IMR-90 (cell line): ENCODE results near the gene TCF3. TPM values are rescaled to one million over a fixed set of nuclear protein-coding genes. Genes with fewer than 3 reads are reported as not detected.

Experiments
- ATAC-seq: fragments of 200-7000 bp; cut with Tn5 transposase; 2 replicates; pipeline ENCODE4 v1.9.1; 2020; ENCODE audit warnings: low read depth, mild to moderate bottlenecking, moderate library complexity
- BruUV-seq: library from RNA; stranded (reverse); fragments of 400-500 nt; replicated peaks from 2 replicates; lab custom pipeline; 2021; lab: Mats Ljungman, UMichigan
- CTCF ChIA-PET: fragments of 300-600 bp; formaldehyde crosslinking; extraction: SDS; loops from one replicate; lab custom pipeline; 2021; ENCODE audit warnings: antibody characterized with exemption; lab: Yijun Ruan, JAX
- POLR2A ChIA-PET: fragments of 300-600 bp; sonication (Branson Sonifier 250); formaldehyde crosslinking; loops from one replicate; lab custom pipeline; 2022; ENCODE audit warnings: antibody characterized with exemption; ENCODE audit not compliant: unreplicated experiment; lab: Charles Lee
- DNase-seq: peaks from one replicate; pipeline ENCODE4 v3.0.0; 2013
- H2AFZ ChIP-seq: replicated peaks from 2 replicates; pipeline ENCODE3; 2013; ENCODE audit warnings: low read length, mild to moderate bottlenecking; ENCODE audit not compliant: poor library complexity
- H2AK5ac ChIP-seq: 2 replicates; pipeline ENCODE4 v1.6.1; 2013; ENCODE audit warnings: low read depth, low read length, inconsistent platforms
- H2AK9ac ChIP-seq: replicated peaks from 2 replicates; pipeline ENCODE3; 2013; ENCODE audit warnings: mild to moderate bottlenecking, low read depth, low read length, moderate library complexity; ENCODE audit not compliant: poor library complexity
- H2BK120ac ChIP-seq: 2 replicates; pipeline ENCODE4 v1.6.1; 2013; ENCODE audit warnings: low read depth, low read length, inconsistent platforms
- H2BK15ac ChIP-seq: 3 replicates; pipeline ENCODE4 v1.6.1; 2013; ENCODE audit warnings: low read depth, low read length, inconsistent platforms
- H2BK20ac ChIP-seq: 2 replicates; pipeline ENCODE4 v1.6.1; 2013; ENCODE audit warnings: low read depth, mild to moderate bottlenecking, inconsistent platforms, low read length, moderate library complexity
- H2BK5ac ChIP-seq: 2 replicates; pipeline ENCODE4 v1.6.1; 2013; ENCODE audit warnings: mild to moderate bottlenecking, low read depth, low read length, inconsistent platforms; ENCODE audit not compliant: poor library complexity, severe bottlenecking
- H3K14ac ChIP-seq: replicated peaks from 2 replicates; pipeline ENCODE4 v1.6.1; 2013; ENCODE audit warnings: low read depth, low read length, inconsistent platforms
- H3K18ac ChIP-seq: 2 replicates; pipeline ENCODE4 v1.6.1; 2013; ENCODE audit warnings: low read depth, low read length, control low read depth
- H3K23ac ChIP-seq: 2 replicates; pipeline ENCODE4 v1.6.1; 2013; ENCODE audit warnings: low read depth, low read length, inconsistent platforms
- H3K27ac ChIP-seq: 2 replicates; pipeline ENCODE4 v1.5.1; 2013; ENCODE audit warnings: mild to moderate bottlenecking, control low read depth, low read length; ENCODE audit not compliant: insufficient read depth
- H3K27me3 ChIP-seq: 2 replicates; pipeline ENCODE4 v1.6.1; 2013; ENCODE audit warnings: low read length; ENCODE audit not compliant: control insufficient read depth, insufficient read depth
- H3K36me3 ChIP-seq: 2 replicates; pipeline ENCODE4 v1.6.1; 2013; ENCODE audit warnings: low read length, mixed read lengths; ENCODE audit not compliant: control insufficient read depth, insufficient read depth
- H3K4ac ChIP-seq: 2 replicates; pipeline ENCODE4 v1.6.1; 2013; ENCODE audit warnings: low read depth, low read length, inconsistent platforms
- H3K4me1 ChIP-seq: 2 replicates; pipeline ENCODE4 v1.6.1; 2013; ENCODE audit warnings: low read length, mixed read lengths; ENCODE audit not compliant: control insufficient read depth, insufficient read depth
- H3K4me2 ChIP-seq: 2 replicates; pipeline ENCODE4 v1.6.1; 2013; ENCODE audit warnings: low read depth, mild to moderate bottlenecking, control low read depth, low read length, moderate library complexity
- H3K4me3 ChIP-seq: 2 replicates; pipeline ENCODE4 v1.5.1; 2013; ENCODE audit warnings: low read depth, mild to moderate bottlenecking, control low read depth, low read length, moderate library complexity; ENCODE audit not compliant: insufficient read depth
- H3K56ac ChIP-seq: 2 replicates; pipeline ENCODE4 v1.6.1; 2013; ENCODE audit warnings: low read length, inconsistent platforms; ENCODE audit not compliant: insufficient read depth; ENCODE audit errors: extremely low read depth
- H3K79me1 ChIP-seq, 2 experiments: 2 replicates each; pipeline ENCODE4 v1.6.1; 2013; ENCODE audit warnings: low read length in 2 of 2, inconsistent platforms in 1 of 2, low read depth in 1 of 2
- H3K9ac ChIP-seq: 2 replicates; pipeline ENCODE4 v1.6.1; 2013; ENCODE audit warnings: low read depth, low read length, control low read depth
- H3K9me1 ChIP-seq: 2 replicates; pipeline ENCODE4 v1.6.1; 2013; ENCODE audit warnings: low read length, inconsistent platforms; ENCODE audit not compliant: insufficient read depth
- H3K9me3 ChIP-seq: 2 replicates; pipeline ENCODE4 v1.6.1; 2013; ENCODE audit warnings: low read length; ENCODE audit not compliant: control insufficient read depth, insufficient read depth
- H4K20me1 ChIP-seq: 2 replicates; pipeline ENCODE4 v1.6.1; 2013; ENCODE audit warnings: low read length, inconsistent platforms; ENCODE audit not compliant: insufficient read depth
- H4K5ac ChIP-seq: 2 replicates; pipeline ENCODE4 v1.6.1; 2013; ENCODE audit warnings: mild to moderate bottlenecking, low read depth, low read length, control low read depth
- H4K8ac ChIP-seq, 2 experiments: 2 replicates each; pipeline ENCODE4 v1.6.1; 2013; ENCODE audit warnings: low read depth in 2 of 2, low read length in 2 of 2, control low read depth in 1 of 2, inconsistent platforms in 1 of 2
- H4K91ac ChIP-seq: 2 replicates; pipeline ENCODE4 v1.6.1; 2013; ENCODE audit warnings: low read depth, low read length, inconsistent platforms; ENCODE audit not compliant: insufficient read depth
- BHLHE40 ChIP-seq: fragments of 150-350 bp; IDR thresholded peaks from 2 replicates; pipeline ENCODE4 v1.6.1; 2016; ENCODE audit warnings: mild to moderate bottlenecking, low read depth, low read length
- CEBPB ChIP-seq: IDR thresholded peaks from 2 replicates; pipeline ENCODE4 v1.6.1; 2012; ENCODE audit warnings: low read depth, low read length, improper control_type of control experiment
- CHD1 ChIP-seq: IDR thresholded peaks from 2 replicates; pipeline ENCODE4 v1.6.1; 2012; ENCODE audit warnings: low read depth, low read length, improper control_type of control experiment
- FOS ChIP-seq: fragments of 150-350 bp; IDR thresholded peaks from 2 replicates; pipeline ENCODE4 v1.6.1; 2016; ENCODE audit warnings: low read depth, low read length
- MAFK ChIP-seq: IDR thresholded peaks from 2 replicates; pipeline ENCODE4 v1.6.1; 2012; ENCODE audit warnings: low read depth, low read length, improper control_type of control experiment
- MAZ ChIP-seq: IDR thresholded peaks from 2 replicates; pipeline ENCODE4 v1.6.1; 2012; ENCODE audit warnings: low read depth, mild to moderate bottlenecking, low read length, improper control_type of control experiment, moderate library complexity, borderline replicate concordance
- MXI1 ChIP-seq: IDR thresholded peaks from 2 replicates; pipeline ENCODE4 v1.6.1; 2012; ENCODE audit warnings: low read depth, mild to moderate bottlenecking, low read length, moderate library complexity, borderline replicate concordance
- NFE2L2 ChIP-seq: fragments of 150-350 bp; IDR thresholded peaks from 2 replicates; pipeline ENCODE4 v1.6.1; 2016; ENCODE audit warnings: low read depth, mild to moderate bottlenecking, low read length
- POLR2A ChIP-seq: IDR thresholded peaks from 2 replicates; pipeline ENCODE4 v1.6.1; 2012; ENCODE audit warnings: mild to moderate bottlenecking, low read depth, low read length
- RAD21 ChIP-seq: IDR thresholded peaks from 2 replicates; pipeline ENCODE4 v1.6.1; 2012; ENCODE audit warnings: low read length, improper control_type of control experiment
- RCOR1 ChIP-seq: IDR thresholded peaks from 2 replicates; pipeline ENCODE4 v1.6.1; 2012; ENCODE audit warnings: mild to moderate bottlenecking, low read length, improper control_type of control experiment; ENCODE audit not compliant: insufficient replicate concordance
- RFX5 ChIP-seq: IDR thresholded peaks from 2 replicates; pipeline ENCODE4 v1.8.0; 2012; ENCODE audit warnings: low read depth, mild to moderate bottlenecking, low read length, moderate library complexity
- SMC3 ChIP-seq: fragments of 150-350 bp; IDR thresholded peaks from 2 replicates; pipeline ENCODE4 v1.6.1; 2016; ENCODE audit warnings: low read depth, mild to moderate bottlenecking, antibody characterized with exemption, low read length, moderate library complexity
- WGBS, 2 experiments: methylation state at CpG; one replicate each; pipeline versions ENCODE4 v1.1.5 to v1.1.7; 2013; ENCODE audit warnings: missing lambda C conversion rate in 2 of 2; ENCODE audit not compliant: insufficient read length in 1 of 2; ENCODE audit errors: extremely low coverage in 2 of 2; 5-methylcytosine and 5-hydroxymethylcytosine counted together
- dilution Hi-C: fragments of 300-500 bp; cut with HindIII; formaldehyde crosslinking; loops from one replicate; pipeline ENCODE4 v1.14.3; 2018; ENCODE audit warnings: low sequenced_read_pairs; ENCODE audit not compliant: unreplicated experiment
- in situ Hi-C: fragments of 300-500 bp; cut with MboI; formaldehyde crosslinking; loops from 3 replicates; pipeline ENCODE4 v1.14.3; 2019; ENCODE audit warnings: low sequenced_read_pairs, inconsistent platforms, mixed read lengths
- intact Hi-C: fragments of 100-400 bp; cut with micrococcal nuclease; formaldehyde crosslinking; loops from 2 replicates; pipeline ENCODE4 v1.10.0; 2022
- polyA plus RNA-seq, 3 experiments: library from polyadenylated mRNA; depleted of rRNA; stranded (reverse); fragments of >200 nt; gene quantifications; 2 replicates each; pipeline ENCODE4 v1.2.3, GENCODE V29; 2012; ENCODE audit warnings: low replicate concordance in 1 of 3
- total RNA-seq: library from RNA; depleted of rRNA; stranded (reverse); fragments of >200 nt; gene quantifications from 2 replicates; pipeline ENCODE4 v1.2.3, GENCODE V29; 2012
- TF ChIP-seq, protein P1 (sequence below): fragments of 150-350 bp; IDR thresholded peaks from 2 replicates; pipeline ENCODE4 v1.6.1; 2017; ENCODE audit warnings: mild to moderate bottlenecking, antibody characterized with exemption, low read length, low read depth
- TF ChIP-seq, protein P2 (sequence below): conservative IDR thresholded peaks from 2 replicates; pipeline ENCODE4 v1.5.1; 2012; ENCODE audit warnings: mild to moderate bottlenecking, low read depth, low read length, improper control_type of control experiment
- TF ChIP-seq, protein P3 (sequence below): fragments of 150-350 bp; IDR thresholded peaks from 2 replicates; pipeline ENCODE4 v1.6.1; 2016; ENCODE audit warnings: low read depth, mild to moderate bottlenecking, low read length, moderate library complexity, borderline replicate concordance

The TCF3 gene
- total and polyA plus RNA-seq, 2 of the 4 experiments (the other 2 are of a cell fraction), result 29.9 to 127 TPM

DNA sequence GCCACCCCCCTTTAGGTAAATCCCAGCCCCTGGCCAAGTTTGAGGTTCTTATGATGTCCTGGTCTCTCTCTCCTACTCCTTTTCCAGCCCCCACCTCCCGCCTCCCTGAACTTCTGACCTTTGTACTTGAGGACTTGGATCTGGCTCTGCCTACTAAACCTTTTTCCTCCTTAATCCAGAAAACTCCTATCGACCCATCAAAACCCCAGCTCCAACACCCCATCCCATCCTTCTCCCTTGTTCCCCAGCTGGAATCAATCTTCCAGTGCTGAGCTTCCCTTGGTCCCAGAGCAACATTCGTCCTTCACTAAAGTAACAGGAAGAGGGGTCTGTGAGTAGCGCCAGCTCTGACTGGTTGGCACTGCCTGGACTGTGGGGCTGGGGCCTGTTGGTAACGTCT, 29.9 kb downstream of the TCF3 start:
- Histone ChIP-seq H3K18ac (no peak overlapping the region), H3K4me3 (no peak overlapping the region), H3K4me1 (no peaks in the 10 kb centered on the region), H2AK9ac (no peak overlapping the region), H4K5ac (no peak overlapping the region), H4K8ac (no peak overlapping the region), H3K14ac (no peak overlapping the region), H2AFZ (no peak overlapping the region), H3K4me2 (no peak overlapping the region), H2BK20ac (no peak overlapping the region), H3K27me3 (no peaks in the 10 kb centered on the region), H4K91ac (no peak overlapping the region), H3K56ac (no peak overlapping the region), H4K20me1 (peaks cover 17% of the 10 kb centered on the region), H3K9ac (no peak overlapping the region), H3K79me1 (peaks cover 4 to 21% of the 10 kb centered on the region in 2 experiments; a peak in 3 of 4 replicates), H3K36me3 (peaks cover 61% of the 10 kb centered on the region), H2AK5ac (no peak overlapping the region), H3K23ac (no peak overlapping the region), H3K9me1 (no peaks in the 10 kb centered on the region), H2BK15ac (no peak overlapping the region), H2BK5ac (no peak overlapping the region), H2BK120ac (no peak overlapping the region), H3K9me3 (no peaks in the 10 kb centered on the region), H3K27ac (no peak overlapping the region), H3K4ac (no peak overlapping the region)
- no peak for ATAC-seq
- no peak for DNase-seq
- CTCF ChIA-PET, result no interaction called here
- POLR2A ChIA-PET, result no interaction called here
- intact Hi-C loops, result no loop called here
- WGBS, 2 experiments, result no CpG with 5 or more reads among the region's 5 CpGs
- TF ChIP-seq, protein P1, sequence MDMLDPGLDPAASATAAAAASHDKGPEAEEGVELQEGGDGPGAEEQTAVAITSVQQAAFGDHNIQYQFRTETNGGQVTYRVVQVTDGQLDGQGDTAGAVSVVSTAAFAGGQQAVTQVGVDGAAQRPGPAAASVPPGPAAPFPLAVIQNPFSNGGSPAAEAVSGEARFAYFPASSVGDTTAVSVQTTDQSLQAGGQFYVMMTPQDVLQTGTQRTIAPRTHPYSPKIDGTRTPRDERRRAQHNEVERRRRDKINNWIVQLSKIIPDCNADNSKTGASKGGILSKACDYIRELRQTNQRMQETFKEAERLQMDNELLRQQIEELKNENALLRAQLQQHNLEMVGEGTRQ, result no peak
- TF ChIP-seq RFX5, result no peak
- TF ChIP-seq MAFK, result no peak
- no peak for TF ChIP-seq RAD21
- no peak for TF ChIP-seq MXI1
- TF ChIP-seq CEBPB, result no peak
- no peak for TF ChIP-seq NFE2L2
- TF ChIP-seq, protein P2, sequence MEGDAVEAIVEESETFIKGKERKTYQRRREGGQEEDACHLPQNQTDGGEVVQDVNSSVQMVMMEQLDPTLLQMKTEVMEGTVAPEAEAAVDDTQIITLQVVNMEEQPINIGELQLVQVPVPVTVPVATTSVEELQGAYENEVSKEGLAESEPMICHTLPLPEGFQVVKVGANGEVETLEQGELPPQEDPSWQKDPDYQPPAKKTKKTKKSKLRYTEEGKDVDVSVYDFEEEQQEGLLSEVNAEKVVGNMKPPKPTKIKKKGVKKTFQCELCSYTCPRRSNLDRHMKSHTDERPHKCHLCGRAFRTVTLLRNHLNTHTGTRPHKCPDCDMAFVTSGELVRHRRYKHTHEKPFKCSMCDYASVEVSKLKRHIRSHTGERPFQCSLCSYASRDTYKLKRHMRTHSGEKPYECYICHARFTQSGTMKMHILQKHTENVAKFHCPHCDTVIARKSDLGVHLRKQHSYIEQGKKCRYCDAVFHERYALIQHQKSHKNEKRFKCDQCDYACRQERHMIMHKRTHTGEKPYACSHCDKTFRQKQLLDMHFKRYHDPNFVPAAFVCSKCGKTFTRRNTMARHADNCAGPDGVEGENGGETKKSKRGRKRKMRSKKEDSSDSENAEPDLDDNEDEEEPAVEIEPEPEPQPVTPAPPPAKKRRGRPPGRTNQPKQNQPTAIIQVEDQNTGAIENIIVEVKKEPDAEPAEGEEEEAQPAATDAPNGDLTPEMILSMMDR, result no peak
- TF ChIP-seq CHD1, result no peak
- TF ChIP-seq SMC3, result no peak
- TF ChIP-seq BHLHE40, result no peak
- TF ChIP-seq, protein P3, sequence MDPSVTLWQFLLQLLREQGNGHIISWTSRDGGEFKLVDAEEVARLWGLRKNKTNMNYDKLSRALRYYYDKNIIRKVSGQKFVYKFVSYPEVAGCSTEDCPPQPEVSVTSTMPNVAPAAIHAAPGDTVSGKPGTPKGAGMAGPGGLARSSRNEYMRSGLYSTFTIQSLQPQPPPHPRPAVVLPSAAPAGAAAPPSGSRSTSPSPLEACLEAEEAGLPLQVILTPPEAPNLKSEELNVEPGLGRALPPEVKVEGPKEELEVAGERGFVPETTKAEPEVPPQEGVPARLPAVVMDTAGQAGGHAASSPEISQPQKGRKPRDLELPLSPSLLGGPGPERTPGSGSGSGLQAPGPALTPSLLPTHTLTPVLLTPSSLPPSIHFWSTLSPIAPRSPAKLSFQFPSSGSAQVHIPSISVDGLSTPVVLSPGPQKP, result no peak
- TF ChIP-seq MAZ, result no peak
- no peak for TF ChIP-seq POLR2A
- TF ChIP-seq RCOR1, result no peak
- TF ChIP-seq FOS, result no peak
- BruUV-seq, result no TSS peak
- in situ Hi-C loops, result no loop called here
- dilution Hi-C loops, result no loop called here
